PC-9 (cell line): ENCODE data around the gene SMIM30. TPM values are rescaled to one million over a fixed set of nuclear protein-coding genes. Genes with fewer than 3 reads are reported as not detected.

ENCODE experiments used
- BruUV-seq: library from RNA; stranded (reverse); fragments of 400-500 nt; replicated peaks from 2 replicates; lab custom pipeline; 2021; lab: Mats Ljungman, UMichigan
- CTCF ChIA-PET: fragments of 300-600 bp; sonication (Branson Sonifier 250); formaldehyde crosslinking; loops from one replicate; lab custom pipeline; 2022; ENCODE audit warnings: antibody characterized with exemption; lab: Charles Lee
- POLR2A ChIA-PET: fragments of 300-600 bp; sonication (Branson Sonifier 250); formaldehyde crosslinking; loops from one replicate; lab custom pipeline; 2022; ENCODE audit warnings: antibody characterized with exemption; ENCODE audit not compliant: unreplicated experiment; lab: Charles Lee
- DNase-seq, 2 experiments: peaks; one replicate each; pipeline versions ENCODE4 v3.0.0 to v3.0.0-alpha.2; 2015 to 2022; ENCODE audit warnings: mixed read lengths in 1 of 2
- H2AFZ ChIP-seq: fragments of 200-600 bp; sonication (generic); 2 replicates; pipeline ENCODE4 v1.8.1; 2017; ENCODE audit warnings: antibody characterized with exemption
- H3F3A ChIP-seq: fragments of 200-600 bp; sonication (generic); 2 replicates; pipeline ENCODE4 v1.8.1; 2017; ENCODE audit warnings: antibody characterized with exemption, mild to moderate bottlenecking, low read depth; ENCODE audit not compliant: insufficient read depth
- H3K27ac ChIP-seq: fragments of 200-600 bp; sonication (generic); 2 replicates; pipeline ENCODE4 v1.6.1; 2016; ENCODE audit warnings: mixed run types
- H3K27me3 ChIP-seq: fragments of 200-600 bp; sonication (generic); 2 replicates; pipeline ENCODE4 v1.6.1; 2016; ENCODE audit warnings: low read depth, mixed run types; ENCODE audit not compliant: insufficient read depth
- H3K36me3 ChIP-seq: fragments of 200-600 bp; sonication (generic); 2 replicates; pipeline ENCODE4 v1.6.1; 2016; ENCODE audit warnings: low read depth, mixed run types
- H3K4me1 ChIP-seq: fragments of 200-600 bp; sonication (generic); replicated peaks from 2 replicates; pipeline ENCODE4 v1.6.1; 2016; ENCODE audit warnings: mixed run types; ENCODE audit not compliant: insufficient read depth
- H3K4me2 ChIP-seq: fragments of 200-600 bp; sonication (generic); 2 replicates; pipeline ENCODE4 v1.6.1; 2017; ENCODE audit warnings: mixed run types
- H3K4me3 ChIP-seq: fragments of 200-600 bp; sonication (generic); 2 replicates; pipeline ENCODE4 v1.6.1; 2016; ENCODE audit warnings: mixed run types
- H3K79me2 ChIP-seq: fragments of 200-600 bp; sonication (generic); 2 replicates; pipeline ENCODE4 v1.6.1; 2017; ENCODE audit warnings: low read depth, mixed run types
- H3K9me2 ChIP-seq: fragments of 200-600 bp; sonication (generic); 2 replicates; pipeline ENCODE4 v1.8.1; 2017; ENCODE audit warnings: mild to moderate bottlenecking; ENCODE audit not compliant: insufficient read depth
- H3K9me3 ChIP-seq: fragments of 200-600 bp; sonication (generic); 2 replicates; pipeline ENCODE4 v1.8.1; 2016; ENCODE audit warnings: low read depth; ENCODE audit not compliant: insufficient read depth
- H4K20me1 ChIP-seq: fragments of 200-600 bp; sonication (generic); 2 replicates; pipeline ENCODE4 v1.8.1; 2017; ENCODE audit not compliant: insufficient read depth
- EZH2 ChIP-seq: fragments of 200-600 bp; sonication (generic); IDR thresholded peaks from 2 replicates; pipeline ENCODE4 v1.8.0; 2017; ENCODE audit warnings: antibody characterized with exemption, low read depth
- intact Hi-C: fragments of 100-400 bp; cut with micrococcal nuclease; formaldehyde crosslinking; loops from one replicate; pipeline ENCODE4 v1.10.0; 2022; ENCODE audit not compliant: unreplicated experiment
- total RNA-seq: library from RNA; stranded (reverse); gene quantifications from 2 replicates; pipeline ENCODE4 v1.2.3, GENCODE V29; 2021
- TF ChIP-seq, protein P1 (sequence below): fragments of 200-600 bp; sonication (generic); conservative IDR thresholded peaks from 2 replicates; pipeline ENCODE4 v1.6.1; 2017; ENCODE audit warnings: mixed run types, antibody characterized with exemption, mild to moderate bottlenecking, moderate library complexity

SMIM30 gene
- total RNA-seq, 1 experiment from 2014 or later = 46.8 TPM

DNA sequence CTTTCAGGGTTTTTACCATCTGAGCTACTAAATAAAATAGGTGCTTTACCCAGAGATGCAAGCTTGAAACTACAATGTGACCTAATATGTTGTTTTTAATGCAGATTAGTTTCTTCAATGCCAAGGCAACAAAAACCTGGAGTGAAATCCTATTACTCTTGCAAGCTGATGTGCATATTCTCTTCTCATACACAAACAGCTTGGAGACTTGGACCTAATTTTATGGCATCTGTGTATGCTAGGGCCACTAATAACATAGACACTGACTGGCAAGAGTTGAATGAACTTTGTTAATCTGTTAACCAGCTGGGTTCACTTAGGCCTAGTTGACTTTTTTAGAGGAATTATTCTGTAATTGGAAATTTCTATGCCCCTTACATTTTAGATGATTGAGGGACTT, 23.4 kb upstream of the SMIM30 start:
- intact Hi-C loops = no loop called here
- H3K4me1 ChIP-seq = no peaks in the 10 kb centered on the region
- TF ChIP-seq, protein P1, sequence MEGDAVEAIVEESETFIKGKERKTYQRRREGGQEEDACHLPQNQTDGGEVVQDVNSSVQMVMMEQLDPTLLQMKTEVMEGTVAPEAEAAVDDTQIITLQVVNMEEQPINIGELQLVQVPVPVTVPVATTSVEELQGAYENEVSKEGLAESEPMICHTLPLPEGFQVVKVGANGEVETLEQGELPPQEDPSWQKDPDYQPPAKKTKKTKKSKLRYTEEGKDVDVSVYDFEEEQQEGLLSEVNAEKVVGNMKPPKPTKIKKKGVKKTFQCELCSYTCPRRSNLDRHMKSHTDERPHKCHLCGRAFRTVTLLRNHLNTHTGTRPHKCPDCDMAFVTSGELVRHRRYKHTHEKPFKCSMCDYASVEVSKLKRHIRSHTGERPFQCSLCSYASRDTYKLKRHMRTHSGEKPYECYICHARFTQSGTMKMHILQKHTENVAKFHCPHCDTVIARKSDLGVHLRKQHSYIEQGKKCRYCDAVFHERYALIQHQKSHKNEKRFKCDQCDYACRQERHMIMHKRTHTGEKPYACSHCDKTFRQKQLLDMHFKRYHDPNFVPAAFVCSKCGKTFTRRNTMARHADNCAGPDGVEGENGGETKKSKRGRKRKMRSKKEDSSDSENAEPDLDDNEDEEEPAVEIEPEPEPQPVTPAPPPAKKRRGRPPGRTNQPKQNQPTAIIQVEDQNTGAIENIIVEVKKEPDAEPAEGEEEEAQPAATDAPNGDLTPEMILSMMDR = no peak
- TF ChIP-seq EZH2 = no peak
- H4K20me1 ChIP-seq = no peaks in the 10 kb centered on the region
- no peak overlapping the region for H3K4me2 ChIP-seq
- no peak overlapping the region for H2AFZ ChIP-seq
- H3K4me3 ChIP-seq = no peak overlapping the region
- H3K27ac ChIP-seq = no peak overlapping the region
- H3K36me3 ChIP-seq = no peaks in the 10 kb centered on the region
- H3K27me3 ChIP-seq = no peaks in the 10 kb centered on the region
- ChIA-PET POLR2A (no interaction called here), CTCF (no interaction called here)
- H3K79me2 ChIP-seq = no peaks in the 10 kb centered on the region
- no peaks in the 10 kb centered on the region for H3F3A ChIP-seq
- H3K9me3 ChIP-seq = no peaks in the 10 kb centered on the region
- BruUV-seq = no TSS peak
- DNase-seq = no peak
- no peaks in the 10 kb centered on the region for H3K9me2 ChIP-seq

DNA sequence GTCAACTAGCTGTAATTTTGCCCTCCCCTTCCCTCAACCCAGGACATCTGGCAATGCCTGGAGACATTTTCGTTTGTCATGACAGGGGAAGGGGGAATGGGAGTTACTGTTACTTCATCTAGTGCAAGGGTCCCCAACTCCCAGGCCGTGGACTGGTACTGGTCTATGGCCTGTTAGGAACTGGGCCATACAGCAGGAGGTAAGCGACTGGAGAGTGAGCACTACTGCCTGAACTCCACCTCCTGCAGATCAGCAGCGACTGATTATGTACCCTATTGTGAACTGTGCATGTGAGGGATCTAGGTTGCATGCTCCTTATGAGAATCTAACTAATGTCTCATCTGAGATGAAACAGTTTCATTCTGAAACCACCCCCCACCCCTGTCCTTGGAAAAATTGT, 22.6 kb upstream of the SMIM30 start:
- TF ChIP-seq EZH2 = no peak
- TF ChIP-seq, protein P1 = no peak
- no peak overlapping the region for H2AFZ ChIP-seq
- no peaks in the 10 kb centered on the region for H3K36me3 ChIP-seq
- no peaks in the 10 kb centered on the region for H3K79me2 ChIP-seq
- H3K4me3 ChIP-seq = no peak overlapping the region
- DNase-seq = no peak
- H3F3A ChIP-seq = no peaks in the 10 kb centered on the region
- H3K4me2 ChIP-seq = no peak overlapping the region
- no peaks in the 10 kb centered on the region for H3K9me2 ChIP-seq
- H3K27ac ChIP-seq = no peak overlapping the region
- H3K9me3 ChIP-seq = no peaks in the 10 kb centered on the region
- ChIA-PET POLR2A (no interaction called here), CTCF (no interaction called here)
- intact Hi-C loops = no loop called here
- H3K4me1 ChIP-seq = no peaks in the 10 kb centered on the region
- BruUV-seq = no TSS peak
- no peaks in the 10 kb centered on the region for H3K27me3 ChIP-seq
- H4K20me1 ChIP-seq = no peaks in the 10 kb centered on the region

DNA sequence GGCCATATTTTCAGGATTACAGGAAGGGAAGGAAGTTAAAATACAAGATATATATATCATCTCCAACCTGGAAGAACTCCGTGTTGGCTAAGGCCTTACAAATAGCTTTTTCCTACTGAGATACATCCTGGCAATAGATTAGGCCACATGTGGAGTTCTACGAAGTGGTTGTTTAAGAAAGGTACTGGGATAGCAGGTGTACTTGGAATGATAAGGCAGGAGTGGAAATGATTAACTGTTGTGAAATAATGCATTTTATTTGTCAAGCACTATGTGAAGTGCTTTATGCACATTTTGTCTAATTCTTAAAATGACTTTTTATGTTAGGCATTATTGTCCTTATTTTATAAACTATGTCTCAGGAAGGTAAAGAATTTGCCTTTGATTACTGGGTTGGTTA, 18.9 kb upstream of the SMIM30 start:
- intact Hi-C loops = no loop called here
- Histone ChIP-seq H3K27ac (no peak overlapping the region), H2AFZ (no peak overlapping the region), H3F3A (no peaks in the 10 kb centered on the region), H3K9me3 (no peaks in the 10 kb centered on the region), H3K27me3 (no peaks in the 10 kb centered on the region), H3K4me1 (no peaks in the 10 kb centered on the region), H3K9me2 (no peaks in the 10 kb centered on the region), H3K79me2 (no peaks in the 10 kb centered on the region), H3K36me3 (no peaks in the 10 kb centered on the region), H3K4me3 (no peak overlapping the region), H3K4me2 (no peak overlapping the region), H4K20me1 (no peaks in the 10 kb centered on the region)
- DNase-seq = no peak
- BruUV-seq = no TSS peak
- ChIA-PET CTCF (no interaction called here), POLR2A (no interaction called here)
- TF ChIP-seq, protein P1 = no peak
- TF ChIP-seq EZH2 = no peak
